Measurements from ENCODE around the gene KREMEN1.

GRCh38 chr22:29142116-29142515 lies 69.3 kb downstream of the KREMEN1 start:
- TF ChIP-seq POLR2AphosphoS5 (IDR thresholded peaks at IDR 0.05; ENCODE audit: borderline replicate concordance, low read depth, low read length) (no peak), EZH2 (IDR thresholded peaks at IDR 0.05) (no peak)

All from SK-N-MC (cell line).